Fibroblast of skin of left quadriceps (primary cell): Measurements from ENCODE around the gene IGSF9.
"Not testable (repeated sequence)": the region's sequence is repeated elsewhere in the genome, so short reads cannot be mapped to it uniquely, and the experiment has no call there.

ENCODE experiments used
- DNase-seq, 2 experiments: peaks; one replicate each; pipeline ENCODE4 v3.0.0-alpha.2; 2013; ENCODE audit warnings: low read depth in 2 of 2

IGSF9 gene

GRCh38 chr1:159920202-159920601, 25.2 kb downstream of the IGSF9 start:
- DNase-seq: no peak

- no peak for DNase-seq
These were observed 26.1 kb downstream of the IGSF9 start for GRCh38 chr1:159919236-159919865.

GRCh38 chr1:159918352-159919200, 26.8 kb downstream of the IGSF9 start:
- no peak for DNase-seq

GRCh38 chr1:159917533-159918351, 27.7 kb downstream of the IGSF9 start:
- no peak for DNase-seq

GRCh38 chr1:159916242-159917051, 29.0 kb downstream of the IGSF9 start:
- peak; percentile 68 for DNase-seq

GRCh38 chr1:159915571-159916241, 29.7 kb downstream of the IGSF9 start:
- DNase-seq: no peak

GRCh38 chr1:159914252-159915018, 31.0 kb downstream of the IGSF9 start:
- DNase-seq: no peak

GRCh38 chr1:159913451-159914192, 31.8 kb downstream of the IGSF9 start:
- no peak for DNase-seq

GRCh38 chr1:159911326-159912070, 33.9 kb downstream of the IGSF9 start:
- no peak for DNase-seq

GRCh38 chr1:159908031-159908940, 37.1 kb downstream of the IGSF9 start:
- no peak for DNase-seq

- DNase-seq: no peak
These were observed 38.5 kb downstream of the IGSF9 start for GRCh38 chr1:159906960-159907359.

- DNase-seq: not testable (repeated sequence)
These were observed 41.4 kb downstream of the IGSF9 start for GRCh38 chr1:159904036-159904435.

GRCh38 chr1:159902541-159902940, 42.9 kb downstream of the IGSF9 start:
- no peak for DNase-seq

GRCh38 chr1:159900755-159901360, 44.6 kb downstream of the IGSF9 start:
- no peak for DNase-seq

GRCh38 chr1:159900086-159900680, 45.2 kb downstream of the IGSF9 start, which contains the start of gene CFAP45:
Gene CFAP45, minus strand, starts transcription at chr1:159900165. Its CDS starts 67 bp downstream, at chr1:159900098.
- DNase-seq: no peak

- not testable (repeated sequence) for DNase-seq
These were observed 45.8 kb downstream of the IGSF9 start for GRCh38 chr1:159899634-159900033.

GRCh38 chr1:159898527-159898926, 46.9 kb downstream of the IGSF9 start:
- DNase-seq: no peak
